Activated T-cell treated with anti-CD3 and anti-CD28 coated beads for 24 hours (primary cell): ENCODE results near the gene YEATS2.

Source experiments
- DNase-seq: peaks from one replicate; pipeline ENCODE4 v3.0.0-alpha.2; 2020; ENCODE audit warnings: low read depth

Gene YEATS2

GRCh38 chr3:183837390-183837789 is 139.8 kb downstream of the YEATS2 start:
- DNase-seq: no peak

DNA sequence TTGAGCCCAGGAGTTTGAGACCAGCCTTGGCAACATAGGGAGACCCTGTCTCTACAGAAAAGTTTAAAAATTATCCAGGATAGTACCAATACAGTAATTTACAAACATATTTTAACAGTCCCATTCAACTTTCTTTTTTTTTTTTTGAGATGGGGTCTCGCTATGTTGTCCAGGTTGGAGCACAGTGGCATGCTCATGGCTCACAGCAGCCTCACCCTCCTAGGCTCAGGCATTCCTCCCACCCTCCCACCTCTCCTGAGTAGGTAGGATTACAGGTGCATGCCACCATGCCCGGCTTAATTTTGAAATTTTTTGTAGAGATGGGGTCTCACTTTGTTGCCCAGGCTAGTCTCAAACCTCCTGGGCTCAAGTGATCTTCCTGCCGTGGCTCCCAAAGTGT is 140.3 kb downstream of the YEATS2 start:
- DNase-seq: no peak

- no peak for DNase-seq
These were observed 142.2 kb downstream of the YEATS2 start for GRCh38 chr3:183839751-183840150.

GRCh38 chr3:183844606-183845005 is 147.0 kb downstream of the YEATS2 start:
- no peak for DNase-seq

DNA sequence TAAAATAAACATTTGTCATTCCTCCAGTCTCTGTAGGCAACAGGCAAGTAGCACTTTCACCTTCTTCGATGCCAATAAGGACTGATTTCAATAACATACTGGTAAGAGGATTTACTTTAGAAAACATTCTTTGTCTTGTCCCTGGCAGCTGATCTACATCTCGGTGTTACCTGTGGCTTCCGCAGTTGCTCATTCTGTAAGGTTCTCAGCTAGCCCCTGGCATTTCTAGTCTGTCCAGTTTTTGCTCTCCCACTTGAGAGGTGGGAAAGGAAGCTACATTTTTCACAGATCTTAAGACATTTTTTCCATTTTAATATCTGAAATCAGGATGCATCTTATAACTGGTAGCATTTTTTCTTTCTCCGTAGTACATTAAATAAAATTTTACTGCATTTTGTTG is 147.5 kb downstream of the YEATS2 start:
- DNase-seq: no peak

DNA sequence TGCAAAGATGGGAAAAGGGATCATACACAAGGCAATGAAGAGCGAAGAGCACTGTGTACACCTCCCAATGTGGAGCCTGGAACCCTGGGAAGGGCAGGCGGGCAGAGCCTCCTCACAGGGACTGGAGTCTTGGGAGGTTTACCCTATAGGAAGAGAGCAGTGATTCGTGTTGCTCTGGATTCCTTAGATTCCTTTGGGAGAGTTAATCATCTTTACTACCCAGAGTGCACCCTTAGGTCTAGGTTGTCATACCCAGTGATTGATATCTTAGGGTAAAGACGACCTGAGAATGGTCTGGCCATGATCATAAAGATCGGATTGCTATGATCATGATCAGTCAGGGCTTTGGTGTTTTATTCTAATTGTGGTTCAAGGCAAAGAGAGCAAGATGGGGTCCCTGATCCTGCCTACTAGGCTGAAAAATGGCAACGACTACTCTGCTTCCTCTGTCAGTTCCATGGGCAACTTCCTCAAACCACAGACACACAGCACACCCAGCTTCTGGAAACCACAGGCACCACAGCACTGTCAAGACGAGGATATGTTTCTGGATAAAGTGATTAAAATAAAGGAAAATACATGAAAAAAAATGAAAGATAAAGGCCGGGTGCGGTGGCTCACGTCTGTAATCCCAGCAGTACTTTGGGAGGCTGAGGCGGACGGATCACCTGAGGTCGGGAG is 148.2 kb downstream of the YEATS2 start:
- no peak for DNase-seq

- no peak for DNase-seq
These were observed 156.9 kb downstream of the YEATS2 start for GRCh38 chr3:183854318-183855035.

GRCh38 chr3:183857863-183858262 is 160.3 kb downstream of the YEATS2 start:
- DNase-seq: no peak
